Neural crest cell (in vitro differentiated cells): ENCODE results near the gene ZNF574. TPM values are rescaled to one million over a fixed set of nuclear protein-coding genes. Genes with fewer than 3 reads are reported as not detected.

Experiments used
- DNase-seq: peaks from one replicate; pipeline ENCODE4 v3.0.0; 2021; ENCODE audit warnings: low read depth, mixed read lengths, low spot score
- H3K27ac Mint-ChIP-seq: one replicate; pipeline ENCODE4 v1.8.0; 2021; ENCODE audit warnings: mild to moderate bottlenecking, mixed read lengths; ENCODE audit not compliant: unreplicated experiment
- H3K27me3 Mint-ChIP-seq: 2 replicates; pipeline ENCODE4 v1.8.0; 2021; ENCODE audit warnings: low read depth, mild to moderate bottlenecking, mixed read lengths
- H3K36me3 Mint-ChIP-seq: 2 replicates; pipeline ENCODE4 v1.8.0; 2021; ENCODE audit warnings: low read depth, mild to moderate bottlenecking, mixed read lengths
- H3K4me1 Mint-ChIP-seq: 2 replicates; pipeline ENCODE4 v1.8.0; 2021; ENCODE audit warnings: mixed read lengths
- H3K4me3 Mint-ChIP-seq: one replicate; pipeline ENCODE4 v1.8.0; 2021; ENCODE audit warnings: mild to moderate bottlenecking, mixed read lengths
- H3K9me3 Mint-ChIP-seq: 2 replicates; pipeline ENCODE4 v1.8.0; 2021; ENCODE audit warnings: mixed read lengths
- total RNA-seq: library from RNA; stranded (reverse); gene quantifications from 2 replicates; pipeline ENCODE4 v1.2.1, GENCODE V29; 2021
- TF ChIP-seq, protein P1 (sequence below): fragments of 200-600 bp; sonication (generic); conservative IDR thresholded peaks from 2 replicates; pipeline ENCODE4 v1.5.0; 2021; ENCODE audit warnings: antibody characterized with exemption, mild to moderate bottlenecking

ZNF574 gene
- total RNA-seq, 1 donor from 2014 or later, result 26.0 TPM

DNA sequence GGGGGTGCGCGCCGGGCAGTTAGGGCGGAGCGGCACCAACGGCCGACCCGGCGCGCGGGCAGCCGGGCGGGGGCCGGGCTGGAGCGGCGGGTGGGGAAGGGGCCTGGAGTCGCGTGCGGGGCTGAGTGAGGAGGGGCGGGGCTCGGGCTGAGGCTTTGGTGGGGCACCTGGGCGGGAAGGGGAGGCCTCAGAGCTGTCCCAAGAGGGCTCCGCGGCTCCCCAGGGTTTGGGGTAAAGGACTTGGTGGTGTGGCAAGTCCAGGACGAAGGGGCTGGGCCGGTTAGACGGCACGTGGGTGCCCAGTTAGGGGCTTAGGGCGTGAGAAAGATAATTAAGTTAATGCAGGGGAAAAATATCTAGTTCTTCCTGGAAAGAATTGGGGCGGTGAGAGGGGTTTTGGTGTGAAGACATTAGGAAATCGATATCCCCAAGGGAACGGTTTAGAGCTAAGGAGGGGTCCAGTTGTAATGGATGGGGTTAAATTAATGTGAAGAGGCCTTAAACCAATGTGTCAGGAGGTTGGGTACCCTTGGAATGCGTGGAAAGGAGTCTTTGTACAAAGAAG, 496 bp downstream of the ZNF574 start:
- peaks cover 6% of the 10 kb centered on the region for H3K27me3 Mint-ChIP-seq
- no peak for DNase-seq
- peak overlapping the region; percentile 93 for H3K4me3 Mint-ChIP-seq
- H3K36me3 Mint-ChIP-seq, result peaks cover 6% of the 10 kb centered on the region
- TF ChIP-seq, protein P1, sequence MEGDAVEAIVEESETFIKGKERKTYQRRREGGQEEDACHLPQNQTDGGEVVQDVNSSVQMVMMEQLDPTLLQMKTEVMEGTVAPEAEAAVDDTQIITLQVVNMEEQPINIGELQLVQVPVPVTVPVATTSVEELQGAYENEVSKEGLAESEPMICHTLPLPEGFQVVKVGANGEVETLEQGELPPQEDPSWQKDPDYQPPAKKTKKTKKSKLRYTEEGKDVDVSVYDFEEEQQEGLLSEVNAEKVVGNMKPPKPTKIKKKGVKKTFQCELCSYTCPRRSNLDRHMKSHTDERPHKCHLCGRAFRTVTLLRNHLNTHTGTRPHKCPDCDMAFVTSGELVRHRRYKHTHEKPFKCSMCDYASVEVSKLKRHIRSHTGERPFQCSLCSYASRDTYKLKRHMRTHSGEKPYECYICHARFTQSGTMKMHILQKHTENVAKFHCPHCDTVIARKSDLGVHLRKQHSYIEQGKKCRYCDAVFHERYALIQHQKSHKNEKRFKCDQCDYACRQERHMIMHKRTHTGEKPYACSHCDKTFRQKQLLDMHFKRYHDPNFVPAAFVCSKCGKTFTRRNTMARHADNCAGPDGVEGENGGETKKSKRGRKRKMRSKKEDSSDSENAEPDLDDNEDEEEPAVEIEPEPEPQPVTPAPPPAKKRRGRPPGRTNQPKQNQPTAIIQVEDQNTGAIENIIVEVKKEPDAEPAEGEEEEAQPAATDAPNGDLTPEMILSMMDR, result no peak
- H3K27ac Mint-ChIP-seq, result peak overlapping the region; percentile 87
- peaks cover 36% of the 10 kb centered on the region for H3K4me1 Mint-ChIP-seq
- H3K9me3 Mint-ChIP-seq, result no peaks in the 10 kb centered on the region

DNA sequence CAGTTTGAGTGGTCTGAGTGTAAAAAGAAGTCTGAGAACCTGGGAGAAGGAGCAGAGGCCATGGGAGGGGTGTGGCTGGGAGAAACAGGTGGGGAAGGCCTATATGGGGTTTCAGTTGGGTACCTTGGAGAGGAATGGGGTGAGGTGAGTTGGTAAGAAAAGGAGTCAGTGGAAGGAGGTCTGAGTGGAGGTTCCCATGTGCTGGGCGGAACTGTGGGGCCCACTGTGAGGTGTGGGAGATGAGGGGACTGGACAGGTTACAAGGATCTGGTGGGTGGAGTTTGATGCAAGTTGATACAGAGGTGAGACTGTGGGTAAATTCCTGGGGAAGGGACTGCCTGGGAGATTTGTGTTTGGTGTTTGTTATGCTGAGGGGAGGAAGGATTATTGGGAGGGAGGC, 2.1 kb downstream of the ZNF574 start:
- Mint-ChIP-seq H3K27ac (no peak overlapping the region), H3K4me1 (peaks cover 40% of the 10 kb centered on the region), H3K9me3 (no peaks in the 10 kb centered on the region), H3K27me3 (no peaks in the 10 kb centered on the region), H3K36me3 (peaks cover 13% of the 10 kb centered on the region), H3K4me3 (peak overlapping the region; percentile 93)
- TF ChIP-seq, protein P1, result no peak
- no peak for DNase-seq

DNA sequence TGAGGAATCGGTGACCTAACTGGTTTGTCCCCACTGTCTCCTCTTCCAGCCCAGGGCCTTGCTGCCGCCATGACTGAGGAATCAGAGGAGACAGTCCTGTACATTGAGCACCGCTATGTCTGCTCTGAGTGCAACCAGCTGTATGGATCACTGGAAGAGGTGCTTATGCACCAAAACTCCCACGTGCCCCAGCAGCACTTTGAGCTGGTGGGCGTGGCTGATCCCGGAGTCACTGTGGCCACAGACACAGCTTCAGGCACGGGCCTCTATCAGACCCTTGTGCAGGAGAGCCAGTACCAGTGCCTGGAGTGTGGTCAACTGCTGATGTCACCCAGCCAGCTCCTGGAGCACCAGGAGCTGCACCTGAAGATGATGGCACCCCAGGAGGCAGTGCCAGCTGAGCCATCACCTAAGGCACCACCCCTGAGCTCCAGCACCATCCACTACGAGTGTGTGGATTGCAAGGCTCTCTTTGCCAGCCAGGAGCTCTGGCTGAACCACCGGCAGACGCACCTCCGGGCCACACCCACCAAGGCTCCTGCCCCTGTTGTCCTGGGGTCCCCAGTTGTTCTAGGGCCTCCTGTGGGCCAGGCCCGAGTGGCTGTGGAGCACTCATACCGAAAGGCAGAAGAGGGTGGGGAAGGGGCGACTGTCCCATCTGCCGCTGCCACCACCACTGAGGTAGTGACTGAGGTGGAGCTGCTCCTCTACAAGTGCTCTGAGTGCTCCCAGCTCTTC, 2.7 kb downstream of the ZNF574 start:
- TF ChIP-seq, protein P1, result no peak
- H3K4me1 Mint-ChIP-seq, result peaks cover 40% of the 10 kb centered on the region
- no peak for DNase-seq
- H3K27ac Mint-ChIP-seq, result no peak overlapping the region
- H3K9me3 Mint-ChIP-seq, result no peaks in the 10 kb centered on the region
- peak overlapping the region; percentile 93 for H3K4me3 Mint-ChIP-seq
- H3K27me3 Mint-ChIP-seq, result no peaks in the 10 kb centered on the region
- peaks cover 13% of the 10 kb centered on the region for H3K36me3 Mint-ChIP-seq

DNA sequence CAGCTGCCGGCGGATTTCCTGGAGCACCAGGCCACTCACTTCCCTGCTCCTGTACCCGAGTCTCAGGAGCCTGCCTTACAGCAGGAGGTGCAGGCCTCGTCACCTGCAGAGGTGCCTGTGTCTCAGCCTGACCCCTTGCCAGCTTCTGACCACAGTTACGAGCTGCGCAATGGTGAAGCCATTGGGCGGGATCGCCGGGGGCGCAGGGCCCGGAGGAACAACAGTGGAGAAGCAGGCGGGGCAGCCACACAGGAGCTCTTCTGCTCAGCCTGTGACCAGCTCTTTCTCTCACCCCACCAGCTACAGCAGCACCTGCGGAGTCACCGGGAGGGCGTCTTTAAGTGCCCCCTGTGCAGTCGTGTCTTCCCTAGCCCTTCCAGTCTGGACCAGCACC, 3.3 kb downstream of the ZNF574 start:
- no peak for DNase-seq
- Mint-ChIP-seq H3K27ac (no peak overlapping the region), H3K4me1 (peaks cover 40% of the 10 kb centered on the region), H3K36me3 (peaks cover 15% of the 10 kb centered on the region), H3K4me3 (peak overlapping the region; percentile 34), H3K9me3 (no peaks in the 10 kb centered on the region), H3K27me3 (no peaks in the 10 kb centered on the region)
- TF ChIP-seq, protein P1, result no peak

DNA sequence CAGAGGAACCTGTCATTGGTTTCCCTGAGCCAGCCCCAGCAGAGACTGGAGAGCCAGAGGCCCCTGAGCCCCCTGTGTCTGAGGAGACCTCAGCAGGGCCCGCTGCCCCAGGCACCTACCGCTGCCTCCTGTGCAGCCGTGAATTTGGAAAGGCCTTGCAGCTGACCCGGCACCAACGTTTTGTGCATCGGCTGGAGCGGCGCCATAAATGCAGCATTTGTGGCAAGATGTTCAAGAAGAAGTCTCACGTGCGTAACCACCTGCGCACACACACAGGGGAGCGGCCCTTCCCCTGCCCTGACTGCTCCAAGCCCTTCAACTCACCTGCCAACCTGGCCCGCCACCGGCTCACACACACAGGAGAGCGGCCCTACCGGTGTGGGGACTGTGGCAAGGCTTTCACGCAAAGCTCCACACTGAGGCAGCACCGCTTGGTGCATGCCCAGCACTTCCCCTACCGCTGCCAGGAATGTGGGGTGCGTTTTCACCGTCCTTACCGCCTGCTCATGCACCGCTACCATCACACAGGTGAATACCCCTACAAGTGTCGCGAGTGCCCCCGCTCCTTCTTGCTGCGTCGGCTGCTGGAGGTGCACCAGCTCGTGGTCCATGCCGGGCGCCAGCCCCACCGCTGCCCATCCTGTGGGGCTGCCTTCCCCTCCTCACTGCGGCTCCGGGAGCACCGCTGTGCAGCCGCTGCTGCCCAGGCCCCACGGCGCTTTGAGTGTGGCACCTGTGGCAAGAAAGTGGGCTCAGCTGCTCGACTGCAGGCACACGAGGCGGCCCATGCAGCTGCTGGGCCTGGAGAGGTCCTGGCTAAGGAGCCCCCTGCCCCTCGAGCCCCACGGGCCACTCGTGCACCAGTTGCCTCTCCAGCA, 4.2 kb downstream of the ZNF574 start:
- Mint-ChIP-seq H3K27me3 (no peaks in the 10 kb centered on the region), H3K9me3 (no peaks in the 10 kb centered on the region), H3K4me1 (peaks cover 36% of the 10 kb centered on the region), H3K27ac (no peak overlapping the region), H3K4me3 (peak overlapping the region; percentile 41), H3K36me3 (peaks cover 15% of the 10 kb centered on the region)
- TF ChIP-seq, protein P1, result no peak
- no peak for DNase-seq
